Subcutaneous adipose tissue (tissue), 4 donors: Measurements from ENCODE around the gene PWWP2B. TPM values are rescaled to one million over a fixed set of nuclear protein-coding genes. Genes with fewer than 3 reads are reported as not detected.

Experiments used
- CTCF ChIP-seq: fragments of 450-650 bp; IDR thresholded peaks from one replicate; pipeline ENCODE4 v1.5.1; 2016; ENCODE audit warnings: low read depth, mild to moderate bottlenecking, control low read depth, antibody characterized with exemption, moderate library complexity
- total RNA-seq, 4 donors: library from RNA; depleted of rRNA; stranded (reverse); fragments of >200 nt; gene quantifications; one replicate each; pipeline ENCODE4 v1.1.0, GENCODE V29; 2016

Gene PWWP2B
- total RNA-seq, 4 donors from 2014 or later: 9.0 to 24.9 (median 9.6) TPM

DNA sequence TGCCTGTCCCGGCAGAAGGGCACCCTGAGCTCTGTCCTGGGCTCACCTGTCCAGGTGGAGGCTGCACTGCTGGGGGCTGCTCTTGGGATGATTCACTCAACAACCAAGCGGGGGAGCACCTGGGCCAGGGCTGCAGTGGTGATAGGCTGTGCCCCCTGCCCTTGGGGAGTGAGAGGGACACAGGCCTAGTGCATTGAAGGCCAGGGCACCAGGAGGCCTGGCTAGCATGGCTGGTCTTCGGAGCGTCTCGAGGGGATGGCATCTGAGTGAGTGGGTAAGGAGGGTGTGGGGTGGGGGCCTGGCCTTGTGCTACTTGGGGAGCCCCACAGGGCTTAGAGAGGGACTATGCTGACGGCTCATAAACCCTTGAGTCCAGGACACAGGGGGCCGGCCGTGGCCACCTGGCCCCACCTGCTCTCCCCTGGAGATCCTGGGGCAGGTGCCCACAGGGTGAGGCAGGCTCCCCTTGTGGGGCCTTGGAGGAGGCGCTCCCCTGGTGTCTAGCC lies 3.1 kb downstream of the PWWP2B start:
- TF ChIP-seq CTCF: no peak

- TF ChIP-seq CTCF: no peak
Measured at GRCh38 chr10:132400547-132401151, 3.6 kb downstream of the PWWP2B start.

- TF ChIP-seq CTCF: no peak
Measured at GRCh38 chr10:132401401-132402118, 4.6 kb downstream of the PWWP2B start.

- no peak for TF ChIP-seq CTCF
Measured at GRCh38 chr10:132402781-132403241, 5.8 kb downstream of the PWWP2B start.

GRCh38 chr10:132403511-132404168 lies 6.6 kb downstream of the PWWP2B start:
- no peak for TF ChIP-seq CTCF

GRCh38 chr10:132404169-132404880 lies 7.3 kb downstream of the PWWP2B start:
- TF ChIP-seq CTCF: no peak
